HCT116 (cell line): ENCODE data around the gene SFXN3. TPM values are rescaled to one million over a fixed set of nuclear protein-coding genes. Genes with fewer than 3 reads are reported as not detected.

Experiments used
- ATAC-seq: fragments of 200-7000 bp; cut with Tn5 transposase; 2 replicates; pipeline ENCODE4 v1.9.1; 2020; ENCODE audit warnings: mild to moderate bottlenecking, moderate library complexity
- BruUV-seq: library from RNA; stranded (reverse); fragments of 400-500 nt; replicated peaks from 2 replicates; lab custom pipeline; 2021; lab: Mats Ljungman, UMichigan
- CTCF ChIA-PET: fragments of 300-600 bp; sonication (Branson Sonifier 250); formaldehyde crosslinking; loops from one replicate; lab custom pipeline; 2021; ENCODE audit warnings: antibody characterized with exemption; lab: Charles Lee
- POLR2A ChIA-PET: fragments of 300-600, 350-600 bp; sonication (Branson Sonifier 250); formaldehyde crosslinking; loops from one replicate; lab custom pipeline; 2021; ENCODE audit warnings: antibody characterized with exemption; lab: Charles Lee
- RAD21 ChIA-PET, 2 experiments: fragments of 300-600 bp; sonication (Branson Sonifier 250); formaldehyde crosslinking; loops; one replicate each; lab custom pipeline; 2023; ENCODE audit warnings: low total read pairs in 2 of 2; ENCODE audit not compliant: uncharacterized antibody in 2 of 2, unreplicated experiment in 2 of 2, low non-redundant PET in 1 of 2; lab: Charles Lee
- DNase-seq: peaks from one replicate; pipeline ENCODE4 v3.0.0-alpha.2; 2010; ENCODE audit warnings: low read depth, low spot score
- H2AFZ ChIP-seq: fragments of 200-600 bp; shearing (Covaris generic), sonication (generic); 2 replicates; pipeline ENCODE4 v1.6.1; 2017; ENCODE audit warnings: low read depth, mixed run types, mixed read lengths, antibody characterized with exemption, low read length; ENCODE audit not compliant: poor library complexity, severe bottlenecking
- H3K27ac ChIP-seq: 2 replicates; pipeline ENCODE4 v1.5.1; 2012; ENCODE audit warnings: low read depth, low read length
- H3K27me3 ChIP-seq: fragments of 200-600 bp; sonication (generic); 2 replicates; pipeline ENCODE4 v1.6.1; 2016; ENCODE audit warnings: mixed run types, low read length, mixed read lengths; ENCODE audit not compliant: insufficient read depth
- H3K36me3 ChIP-seq, 2 experiments: fragments of 200-500 bp in 1 of 2; fragments of 200-600 bp in 1 of 2; sonication (Bioruptor generic) in 1 of 2; sonication (generic) in 1 of 2; 2 replicates each; pipeline versions ENCODE4 v1.5.1 to v1.6.1; 2014 to 2016; ENCODE audit warnings: low read length in 2 of 2, inconsistent platforms in 1 of 2, mixed read lengths in 1 of 2, mixed run types in 1 of 2; ENCODE audit not compliant: insufficient read depth in 2 of 2, control insufficient read depth in 1 of 2
- H3K4me1 ChIP-seq, 2 experiments: fragments of 200-600 bp in 1 of 2; sonication (generic) in 1 of 2; 2 replicates each; pipeline versions ENCODE4 v1.5.1 to v1.6.1; 2012 to 2017; ENCODE audit warnings: low read length in 2 of 2, inconsistent platforms in 1 of 2, mild to moderate bottlenecking in 1 of 2, mixed read lengths in 1 of 2, mixed run types in 1 of 2, moderate library complexity in 1 of 2; ENCODE audit not compliant: insufficient read depth in 2 of 2, control insufficient read depth in 1 of 2
- H3K4me2 ChIP-seq: fragments of 200-600 bp; sonication (generic); 2 replicates; pipeline ENCODE4 v1.6.1; 2017; ENCODE audit warnings: mixed run types, low read length, mixed read lengths
- H3K4me3 ChIP-seq, 2 experiments: fragments of 200-600 bp in 1 of 2; sonication (generic) in 1 of 2; replicated peaks in 1 of 2; 2 replicates each; pipeline ENCODE4 v1.5.1; 2011 to 2016; ENCODE audit warnings: low read length in 2 of 2, control low read depth in 1 of 2, low read depth in 1 of 2, mild to moderate bottlenecking in 1 of 2, mixed read lengths in 1 of 2, mixed run types in 1 of 2
- H3K79me2 ChIP-seq: fragments of 200-600 bp; sonication (generic); 2 replicates; pipeline ENCODE4 v1.6.1; 2017; ENCODE audit warnings: mild to moderate bottlenecking, mixed run types, low read length, moderate library complexity, mixed read lengths; ENCODE audit not compliant: insufficient read depth
- H3K9ac ChIP-seq: fragments of 200-600 bp; sonication (generic); 2 replicates; pipeline ENCODE4 v1.6.1; 2016; ENCODE audit warnings: low read length, mixed read lengths
- H3K9me2 ChIP-seq: fragments of 200-600 bp; sonication (generic), shearing (Covaris generic); 2 replicates; pipeline ENCODE4 v1.6.1; 2017; ENCODE audit warnings: mixed run types, mild to moderate bottlenecking, moderate library complexity; ENCODE audit not compliant: insufficient read depth
- H3K9me3 ChIP-seq, 2 experiments: fragments of 200-500 bp in 1 of 2; fragments of 200-600 bp in 1 of 2; sonication (Bioruptor generic) in 1 of 2; sonication (generic) in 1 of 2; 2 replicates each; pipeline ENCODE4 v1.6.1; 2014 to 2017; ENCODE audit warnings: low read length in 2 of 2, mixed read lengths in 2 of 2, inconsistent platforms in 1 of 2, low read depth in 1 of 2, mild to moderate bottlenecking in 1 of 2, mixed run types in 1 of 2, moderate library complexity in 1 of 2; ENCODE audit not compliant: control insufficient read depth in 1 of 2, insufficient read depth in 1 of 2
- H4K20me1 ChIP-seq: fragments of 200-600 bp; sonication (generic), shearing (Covaris generic); 2 replicates; pipeline ENCODE4 v1.6.1; 2017; ENCODE audit warnings: mixed run types, mild to moderate bottlenecking, moderate library complexity; ENCODE audit not compliant: insufficient read depth
- ATF3 ChIP-seq: IDR thresholded peaks from 2 replicates; pipeline ENCODE4 v1.6.1; 2012
- CBX3 ChIP-seq: IDR thresholded peaks from 2 replicates; pipeline ENCODE4 v1.6.1; 2012; ENCODE audit warnings: low read depth
- CEBPB ChIP-seq: IDR thresholded peaks from 2 replicates; pipeline ENCODE4 v1.6.1; 2012; ENCODE audit warnings: low read depth
- EGR1 ChIP-seq: IDR thresholded peaks from 2 replicates; pipeline ENCODE4 v1.6.1; 2012; ENCODE audit warnings: low read depth
- ELF1 ChIP-seq: IDR thresholded peaks from 2 replicates; pipeline ENCODE4 v1.6.1; 2012; ENCODE audit warnings: low read depth, borderline replicate concordance
- EZH2 ChIP-seq: fragments of 200-600 bp; sonication (generic); IDR thresholded peaks from 2 replicates; pipeline ENCODE4 v1.6.1; 2017; ENCODE audit warnings: antibody characterized with exemption, mixed run types
- FOSL1 ChIP-seq: IDR thresholded peaks from 2 replicates; pipeline ENCODE4 v1.6.1; 2012; ENCODE audit warnings: low read depth
- JUND ChIP-seq: IDR thresholded peaks from 2 replicates; pipeline ENCODE4 v1.6.1; 2012
- POLR2A ChIP-seq: IDR thresholded peaks from 2 replicates; pipeline ENCODE4 v1.7.0; 2011; ENCODE audit warnings: borderline replicate concordance; ENCODE audit not compliant: insufficient read depth, insufficient read length; ENCODE audit errors: extremely low read depth
- REST ChIP-seq: IDR thresholded peaks from 2 replicates; pipeline ENCODE4 v1.6.1; 2012; ENCODE audit warnings: low read depth
- SP1 ChIP-seq: IDR thresholded peaks from 2 replicates; pipeline ENCODE4 v1.6.1; 2012; ENCODE audit warnings: low read depth
- TCF7L2 ChIP-seq: IDR thresholded peaks from 2 replicates; pipeline ENCODE4 v1.7.0; 2011; ENCODE audit warnings: borderline replicate concordance, inconsistent platforms; ENCODE audit not compliant: insufficient read depth, insufficient read length; ENCODE audit errors: extremely low read depth
- YY1 ChIP-seq: IDR thresholded peaks from 2 replicates; pipeline ENCODE4 v1.6.1; 2011; ENCODE audit warnings: low read length, low read depth, moderate library complexity, mild to moderate bottlenecking; ENCODE audit not compliant: insufficient replicate concordance; ENCODE audit errors: extremely low read depth
- ZBTB33 ChIP-seq: IDR thresholded peaks from 2 replicates; pipeline ENCODE4 v1.6.1; 2011; ENCODE audit warnings: mild to moderate bottlenecking, low read length, moderate library complexity; ENCODE audit not compliant: insufficient replicate concordance; ENCODE audit errors: extremely low read depth
- ZFX ChIP-seq: fragments of 450-650 bp; IDR thresholded peaks from 2 replicates; pipeline ENCODE4 v1.6.1; 2017
- intact Hi-C: fragments of 100-400 bp; cut with micrococcal nuclease; formaldehyde crosslinking; loops from 2 replicates; pipeline ENCODE4 v1.10.0; 2022
- total RNA-seq: library from RNA; stranded (reverse); gene quantifications from one replicate; pipeline ENCODE4 v1.2.1, GENCODE V29; 2021; ENCODE audit not compliant: unreplicated experiment

The SFXN3 gene
- total RNA-seq, 1 experiment from 2014 or later, result 52.5 TPM

GRCh38 chr10:101014966-101015581 is 16.0 kb upstream of the SFXN3 start:
- ATAC-seq (no peak), DNase-seq (no peak)
- RAD21 ChIA-PET, result interaction anchor here (0.6 to 1.5 kb wide), 8 partner anchors 15 to 137 kb away, joined by 3 to 10 read pairs (median 3); partner anchors contain the start of genes PDZD7 (in 1 of the 2) and SFXN3 (in 1 of the 2)

More at GRCh38 chr10:101014966-101015581, 16.0 kb upstream of the SFXN3 start:
- Histone ChIP-seq H3K9ac (no peak overlapping the region), H3K4me1 (peaks cover 25 to 59% of the 10 kb centered on the region in 2 experiments), H2AFZ (no peak overlapping the region), H3K27me3 (no peaks in the 10 kb centered on the region), H3K9me2 (no peaks in the 10 kb centered on the region), H3K4me2 (no peak overlapping the region), H3K9me3 (no peaks in the 10 kb centered on the region), H3K79me2 (no peaks in the 10 kb centered on the region), H4K20me1 (no peaks in the 10 kb centered on the region), H3K27ac (no peak overlapping the region), H3K4me3 (no peak overlapping the region), H3K36me3 (no peaks in the 10 kb centered on the region)
- intact Hi-C loops, result loop anchor here (5.0 to 10.0 kb wide), 4 partner anchors 138 to 670 kb away; partner anchors contain the start of genes PAX2 and SCD
- BruUV-seq, result no TSS peak
- CTCF ChIA-PET, result interaction anchor here (0.7 to 5.0 kb wide), 21 partner anchors 8 to 453 kb away, joined by 3 to 98 read pairs (median 7); partner anchors contain the start of genes LZTS2, PDZD7, SEMA4G and SFXN3
- POLR2A ChIA-PET, result interaction anchor here (1.0 to 1.5 kb wide), 3 partner anchors 16 to 18 kb away, joined by 4 to 9 read pairs (median 6); partner anchors contain the start of genes PDZD7 and SFXN3
- TF ChIP-seq ZFX (no peak), ATF3 (no peak), JUND (no peak), POLR2A (no peak), SP1 (no peak), FOSL1 (no peak), CEBPB (no peak), TCF7L2 (no peak), ZBTB33 (no peak), CBX3 (no peak), EZH2 (no peak), ELF1 (no peak), EGR1 (no peak), REST (no peak), YY1 (no peak)
